Osteoblast (primary cell): ENCODE measurements around the gene FAM3D. TPM values are rescaled to one million over a fixed set of nuclear protein-coding genes. Genes with fewer than 3 reads are reported as not detected.

Experiments
- DNase-seq: peaks from one replicate; pipeline ENCODE4 v3.0.0; 2011; ENCODE audit warnings: low spot score, mixed read lengths; ENCODE audit not compliant: insufficient read length; ENCODE audit errors: missing footprints
- H2AFZ ChIP-seq: 2 replicates; pipeline ENCODE4 v1.6.0; 2011; ENCODE audit warnings: mild to moderate bottlenecking, low read length
- H3K27ac ChIP-seq: 2 replicates; pipeline ENCODE4 v1.5.1; 2011; ENCODE audit warnings: mild to moderate bottlenecking, low read depth, low read length, moderate library complexity
- H3K27me3 ChIP-seq: 2 replicates; pipeline ENCODE4 v1.6.0; 2012; ENCODE audit warnings: mild to moderate bottlenecking, control low read depth, inconsistent platforms, low read length, moderate library complexity; ENCODE audit not compliant: insufficient read depth
- H3K36me3 ChIP-seq: 2 replicates; pipeline ENCODE4 v1.5.1; 2011; ENCODE audit warnings: mild to moderate bottlenecking, low read length, control low read depth, moderate library complexity; ENCODE audit not compliant: insufficient read depth
- H3K4me1 ChIP-seq: 2 replicates; pipeline ENCODE4 v1.5.1; 2011; ENCODE audit warnings: mild to moderate bottlenecking, low read length, control low read depth, moderate library complexity; ENCODE audit not compliant: insufficient read depth
- H3K4me2 ChIP-seq: 2 replicates; pipeline ENCODE4 v1.6.0; 2011; ENCODE audit warnings: mild to moderate bottlenecking, low read length; ENCODE audit not compliant: insufficient read depth
- H3K4me3 ChIP-seq: fragments of 200-600 bp; sonication (generic); 3 replicates; pipeline ENCODE4 v1.5.1; 2012; ENCODE audit warnings: mild to moderate bottlenecking, low read length, inconsistent platforms; ENCODE audit not compliant: insufficient read depth
- H3K79me2 ChIP-seq: 2 replicates; pipeline ENCODE4 v1.6.0; 2012; ENCODE audit warnings: mild to moderate bottlenecking, low read length, control low read depth, inconsistent platforms; ENCODE audit not compliant: insufficient read depth
- H3K9me3 ChIP-seq: 2 replicates; pipeline ENCODE4 v1.5.1; 2011; ENCODE audit warnings: low read depth, low read length, control low read depth
- H4K20me1 ChIP-seq: 2 replicates; pipeline ENCODE4 v1.6.0; 2012; ENCODE audit warnings: mild to moderate bottlenecking, low read length, control low read depth; ENCODE audit not compliant: insufficient read depth
- total RNA-seq: library from RNA; depleted of rRNA; stranded (reverse); fragments of >200 nt; gene quantifications from 2 replicates; pipeline ENCODE4 v1.2.3, GENCODE V29; 2012
- TF ChIP-seq, protein P1 (sequence below): IDR thresholded peaks from 2 replicates; pipeline ENCODE4 v1.5.1; 2011; ENCODE audit warnings: mild to moderate bottlenecking, low read depth, low read length, moderate library complexity; ENCODE audit errors: extremely low read depth

FAM3D gene
- total RNA-seq, 1 donor: not detected

DNA sequence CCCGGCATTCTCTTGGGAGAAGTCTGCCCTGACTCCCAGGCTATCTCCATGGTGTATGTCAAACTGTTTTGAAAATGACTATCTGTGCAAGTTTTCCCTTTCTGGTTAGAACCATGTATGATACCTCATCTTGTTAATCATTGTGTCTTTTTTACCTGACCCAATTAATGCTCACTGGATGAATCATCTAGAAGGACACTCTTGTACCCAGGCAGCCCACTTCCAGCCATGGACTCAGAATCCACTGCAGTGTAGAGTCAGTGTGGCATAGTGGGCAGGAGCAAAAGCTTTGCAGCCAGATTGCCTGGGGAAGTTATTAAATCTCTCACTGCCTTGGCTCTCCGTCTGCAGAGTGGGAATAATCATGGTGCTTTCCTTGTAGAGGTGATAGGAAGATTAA, 1.2 kb downstream of the FAM3D start:
- TF ChIP-seq, protein P1, sequence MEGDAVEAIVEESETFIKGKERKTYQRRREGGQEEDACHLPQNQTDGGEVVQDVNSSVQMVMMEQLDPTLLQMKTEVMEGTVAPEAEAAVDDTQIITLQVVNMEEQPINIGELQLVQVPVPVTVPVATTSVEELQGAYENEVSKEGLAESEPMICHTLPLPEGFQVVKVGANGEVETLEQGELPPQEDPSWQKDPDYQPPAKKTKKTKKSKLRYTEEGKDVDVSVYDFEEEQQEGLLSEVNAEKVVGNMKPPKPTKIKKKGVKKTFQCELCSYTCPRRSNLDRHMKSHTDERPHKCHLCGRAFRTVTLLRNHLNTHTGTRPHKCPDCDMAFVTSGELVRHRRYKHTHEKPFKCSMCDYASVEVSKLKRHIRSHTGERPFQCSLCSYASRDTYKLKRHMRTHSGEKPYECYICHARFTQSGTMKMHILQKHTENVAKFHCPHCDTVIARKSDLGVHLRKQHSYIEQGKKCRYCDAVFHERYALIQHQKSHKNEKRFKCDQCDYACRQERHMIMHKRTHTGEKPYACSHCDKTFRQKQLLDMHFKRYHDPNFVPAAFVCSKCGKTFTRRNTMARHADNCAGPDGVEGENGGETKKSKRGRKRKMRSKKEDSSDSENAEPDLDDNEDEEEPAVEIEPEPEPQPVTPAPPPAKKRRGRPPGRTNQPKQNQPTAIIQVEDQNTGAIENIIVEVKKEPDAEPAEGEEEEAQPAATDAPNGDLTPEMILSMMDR: no peak
- Histone ChIP-seq H2AFZ (no peak overlapping the region), H3K4me3 (no peak overlapping the region), H3K4me1 (no peaks in the 10 kb centered on the region), H3K9me3 (no peaks in the 10 kb centered on the region), H3K4me2 (no peak overlapping the region), H3K27ac (no peak overlapping the region), H3K27me3 (no peaks in the 10 kb centered on the region), H4K20me1 (no peaks in the 10 kb centered on the region), H3K79me2 (no peaks in the 10 kb centered on the region), H3K36me3 (no peaks in the 10 kb centered on the region)
- no peak for DNase-seq

- H3K4me1 ChIP-seq: no peaks in the 10 kb centered on the region
- no peak overlapping the region for H2AFZ ChIP-seq
- H3K79me2 ChIP-seq: no peaks in the 10 kb centered on the region
- DNase-seq: peak; percentile 54
- H3K9me3 ChIP-seq: no peaks in the 10 kb centered on the region
- no peaks in the 10 kb centered on the region for H4K20me1 ChIP-seq
- TF ChIP-seq, protein P1: no peak
- H3K36me3 ChIP-seq: no peaks in the 10 kb centered on the region
- no peak overlapping the region for H3K27ac ChIP-seq
- no peak overlapping the region for H3K4me3 ChIP-seq
- no peak overlapping the region for H3K4me2 ChIP-seq
- no peaks in the 10 kb centered on the region for H3K27me3 ChIP-seq
These were observed 2.0 kb downstream of the FAM3D start for GRCh38 chr3:58664611-58665010.

DNA sequence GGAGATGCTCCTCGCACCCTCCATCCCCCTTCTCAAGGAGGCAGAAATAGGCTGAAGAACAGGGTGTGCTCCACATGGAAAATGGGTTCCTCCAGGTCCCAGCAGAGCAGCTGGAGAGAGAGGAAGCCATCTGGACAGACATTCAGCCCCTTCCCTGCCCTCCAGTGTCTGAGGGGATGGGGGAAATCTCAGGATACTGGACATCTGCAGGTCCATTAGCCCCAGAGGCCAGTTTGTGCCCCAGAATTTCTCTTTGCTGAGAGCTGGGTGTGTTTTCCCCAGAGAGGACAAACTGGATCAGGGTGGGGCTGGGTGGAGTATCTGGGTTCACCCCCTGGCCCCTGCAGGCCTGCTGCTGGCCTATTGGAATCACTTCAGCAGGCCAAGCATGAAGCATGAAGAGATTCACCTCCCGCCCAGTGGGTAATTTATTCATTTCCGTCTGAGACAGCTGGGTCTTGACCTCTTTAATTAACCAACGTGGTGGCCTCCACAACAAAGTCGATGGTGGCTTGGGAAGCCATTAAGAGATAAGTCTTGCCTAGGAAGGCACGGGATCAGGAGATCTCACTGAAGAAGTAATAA, 4.6 kb downstream of the FAM3D start:
- no peaks in the 10 kb centered on the region for H3K9me3 ChIP-seq
- no peak for DNase-seq
- TF ChIP-seq, protein P1: no peak
- no peaks in the 10 kb centered on the region for H3K4me1 ChIP-seq
- no peak overlapping the region for H2AFZ ChIP-seq
- H3K79me2 ChIP-seq: no peaks in the 10 kb centered on the region
- H3K4me2 ChIP-seq: no peak overlapping the region
- H3K27ac ChIP-seq: no peak overlapping the region
- H4K20me1 ChIP-seq: no peaks in the 10 kb centered on the region
- no peaks in the 10 kb centered on the region for H3K27me3 ChIP-seq
- H3K4me3 ChIP-seq: no peak overlapping the region
- no peaks in the 10 kb centered on the region for H3K36me3 ChIP-seq

DNA sequence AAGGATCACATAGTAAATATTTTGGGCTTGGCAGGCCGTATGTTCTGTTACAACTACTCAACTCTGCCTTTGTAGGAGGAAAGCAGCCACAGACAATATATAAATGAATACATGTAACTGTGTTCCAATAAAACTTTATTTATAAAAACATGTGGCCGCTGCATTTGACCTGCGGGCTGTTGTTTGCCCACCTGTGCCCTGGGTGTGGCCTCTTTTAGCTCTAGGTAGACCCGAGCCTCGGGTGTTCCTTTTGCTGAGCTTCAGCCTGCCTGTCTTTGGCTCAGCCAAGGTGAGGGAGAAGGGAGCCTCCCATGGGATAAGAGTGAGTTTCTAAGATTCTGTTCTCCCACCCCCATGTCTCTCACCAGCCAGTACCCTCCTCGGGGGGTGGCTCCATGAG, 5.6 kb downstream of the FAM3D start:
- DNase-seq: peak; percentile 57
- no peaks in the 10 kb centered on the region for H3K4me1 ChIP-seq
- H3K4me2 ChIP-seq: no peak overlapping the region
- no peak overlapping the region for H3K27ac ChIP-seq
- H3K27me3 ChIP-seq: no peaks in the 10 kb centered on the region
- no peak overlapping the region for H3K4me3 ChIP-seq
- H2AFZ ChIP-seq: no peak overlapping the region
- H4K20me1 ChIP-seq: no peaks in the 10 kb centered on the region
- H3K79me2 ChIP-seq: no peaks in the 10 kb centered on the region
- TF ChIP-seq, protein P1: no peak
- no peaks in the 10 kb centered on the region for H3K9me3 ChIP-seq
- no peaks in the 10 kb centered on the region for H3K36me3 ChIP-seq
